GM23338 (cell line): ENCODE measurements around the gene GOLGA1. TPM values are rescaled to one million over a fixed set of nuclear protein-coding genes. Genes with fewer than 3 reads are reported as not detected.

ENCODE experiments used
- CREB1 ChIP-seq: fragments of 250-450 bp; sonication (Bioruptor Pico); IDR thresholded peaks from 2 replicates; pipeline ENCODE4 v1.5.0; 2020; ENCODE audit warnings: low read depth, mild to moderate bottlenecking, moderate library complexity
- EZH2phosphoT487 ChIP-seq: fragments of 200-600 bp; sonication (generic); IDR thresholded peaks from one replicate; pipeline ENCODE4 v1.8.1; 2018; ENCODE audit warnings: antibody characterized with exemption; ENCODE audit not compliant: unreplicated experiment
- NANOG ChIP-seq: IDR thresholded peaks from 2 replicates; pipeline ENCODE4 v1.6.1; 2016; ENCODE audit warnings: antibody characterized with exemption, borderline replicate concordance
- REST ChIP-seq: IDR thresholded peaks from one replicate; pipeline ENCODE4 v1.6.1; 2018; ENCODE audit warnings: antibody characterized with exemption; ENCODE audit not compliant: unreplicated experiment
- STAT1 ChIP-seq: IDR thresholded peaks from one replicate; pipeline ENCODE4 v1.6.1; 2016; ENCODE audit warnings: antibody characterized with exemption; ENCODE audit not compliant: unreplicated experiment
- ZNF462 ChIP-seq: fragments of 250-450 bp; sonication (Bioruptor Pico); IDR thresholded peaks from 2 replicates; pipeline ENCODE4 v1.5.0; 2020; ENCODE audit warnings: mild to moderate bottlenecking, moderate library complexity
- polyA plus RNA-seq: library from polyadenylated mRNA; unstranded; fragments of >200 nt; fragmentation: Nextera tagmentation; extraction: Ambion mirVana; gene quantifications from 2 replicates; pipeline ENCODE4 v1.2.1, GENCODE V29; 2016
- total RNA-seq: library from RNA; depleted of rRNA; stranded (reverse); fragments of >200 nt; shearing (Covaris generic); gene quantifications from 2 replicates; pipeline ENCODE4 v1.2.3, GENCODE V29; 2014

GOLGA1 gene
- total and polyA plus RNA-seq, 2 experiments from 2014 or later = 6.1 to 8.0 TPM

GRCh38 chr9:124878021-124878420 is 62.9 kb downstream of the GOLGA1 start (continued):
- TF ChIP-seq REST = no peak
- TF ChIP-seq ZNF462 (CRISPR knock-in tag) = no peak
- no peak for TF ChIP-seq EZH2phosphoT487
- no peak for TF ChIP-seq NANOG
- TF ChIP-seq CREB1 (CRISPR knock-in tag) = no peak
- TF ChIP-seq STAT1 = no peak
